SH-SY5Y (cell line): ENCODE results near the gene CIAPIN1.

Experiments
- GATA2 ChIP-seq: IDR thresholded peaks from 2 replicates; pipeline ENCODE4 v1.6.1; 2011; ENCODE audit warnings: mild to moderate bottlenecking, low read depth, low read length
- GATA3 ChIP-seq: IDR thresholded peaks from 2 replicates; pipeline ENCODE4 v1.6.1; 2011; ENCODE audit warnings: low read depth, mild to moderate bottlenecking, low read length, moderate library complexity

GRCh38 chr16:57489229-57489628 is 42.0 kb upstream of the CIAPIN1 start:
- no peak for TF ChIP-seq GATA3
- TF ChIP-seq GATA2 = no peak
